ENCODE data around the gene SLC2A3. TPM values are rescaled to one million over a fixed set of nuclear protein-coding genes. Genes with fewer than 3 reads are reported as not detected.

Gene SLC2A3
- total and polyA plus RNA-seq, 9 of the 15 experiments (the other 6 are each of a cell fraction or from before 2014, with no cell fraction given): 67.3 to 491 (median 104) TPM

GRCh38 chr12:7972734-7973456 lies 36.9 kb upstream of the SLC2A3 start:
- Histone ChIP-seq H4K20me1 (replicated peaks; ENCODE audit: control insufficient read depth, insufficient read depth, low read length) (no peaks in the 10 kb centered on the region), H3K4me3 (no peak overlapping the region), H3K4me1 (replicated peaks in 1 of 2; ENCODE audit: control insufficient read depth in 2 of 2, insufficient read depth in 2 of 2, low read length in 2 of 2) (peaks cover 9 to 12% of the 10 kb centered on the region in 2 experiments; a peak in 3 of 5 replicates), H3K9me3 (replicated peaks; ENCODE audit: control insufficient read depth, insufficient read depth, low read depth, low read length) (no peaks in the 10 kb centered on the region), H3K36me3 (ENCODE audit: control insufficient read depth, insufficient read depth, low read length) (no peaks in the 10 kb centered on the region), H3K9me1 (ENCODE audit: control insufficient read depth, insufficient read depth, low read length) (no peaks in the 10 kb centered on the region), H3K4me2 (ENCODE audit: insufficient read depth, low read length) (no peak overlapping the region), H3K27ac (ENCODE audit: extremely low read depth, low read depth, low read length) (no peak overlapping the region), H3K27me3 (ENCODE audit: control insufficient read depth in 2 of 2, insufficient read depth in 2 of 2, low read length in 2 of 2) (no peaks in the 10 kb centered on the region), H3K79me2 (ENCODE audit: control insufficient read depth, insufficient read depth, low read length) (peaks cover 20% of the 10 kb centered on the region), H3K9ac (ENCODE audit: insufficient read depth in 1 of 2, low read depth in 2 of 2, low read length in 2 of 2) (no peak overlapping the region), H2AFZ (ENCODE audit: low read depth, low read length) (no peak overlapping the region)
- TF ChIP-seq FIP1L1 (IDR thresholded peaks at IDR 0.05; ENCODE audit: low read depth, low read length, poor library complexity, severe bottlenecking) (no peak), FOXO4 (CRISPR knock-in tag; IDR thresholded peaks at IDR 0.05) (no peak), ZNF274 (IDR thresholded peaks at IDR 0.05; ENCODE audit: borderline replicate concordance, low read depth, low read length) (no peak), SREBF1 (IDR thresholded peaks at IDR 0.05; ENCODE audit: borderline replicate concordance, low read depth, low read length) (no peak), NR3C1 (CRISPR knock-in tag; IDR thresholded peaks at IDR 0.05) (no peak), ATF2 (CRISPR knock-in tag; IDR thresholded peaks at IDR 0.05) (no peak), GATAD2B (IDR thresholded peaks at IDR 0.05; ENCODE audit: borderline replicate concordance) (no peak), ZNF347 (CRISPR knock-in tag; IDR thresholded peaks at IDR 0.05; ENCODE audit: low read depth) (no peak), ZBTB7A (IDR thresholded peaks at IDR 0.05; ENCODE audit: borderline replicate concordance, control insufficient read depth, low read depth, low read length) (no peak), CXXC5 (CRISPR knock-in tag; IDR thresholded peaks at IDR 0.05) (no peak), NFYB (IDR thresholded peaks at IDR 0.05; ENCODE audit: extremely low read depth, insufficient read length) (no peak), ZNF23 (CRISPR knock-in tag; IDR thresholded peaks at IDR 0.05) (no peak), TCF15 (CRISPR knock-in tag; IDR thresholded peaks at IDR 0.05) (no peak), TFAP4 (CRISPR knock-in tag; IDR thresholded peaks at IDR 0.05; ENCODE audit: borderline replicate concordance) (no peak), RBM17 (IDR thresholded peaks at IDR 0.05; ENCODE audit: borderline replicate concordance, low read depth, low read length) (no peak), HNRNPL (IDR thresholded peaks at IDR 0.05; ENCODE audit: low read depth, low read length) (no peak), ZNF175 (CRISPR knock-in tag; IDR thresholded peaks at IDR 0.05; ENCODE audit: low read depth) (no peak)
- ATAC-seq (no peak), FAIRE-seq (no peak), DNase-seq (ENCODE audit: extremely low read depth in 1 of 4, low spot score in 3 of 4) (no peak)
- ChIA-PET CTCF (ENCODE audit: low intra/inter-chr PET ratio) (interaction anchor here (0.7 kb wide), 1 partner anchor 53 kb away, joined by 4 read pairs; no protein-coding TSS in a partner anchor), POLR2A (interaction anchor here (0.6 to 0.7 kb wide), 2 partner anchors 24 to 87 kb away, joined by 3 read pairs; no protein-coding TSS in a partner anchor)
- WGBS (ENCODE audit: insufficient coverage, low coverage, missing lambda C conversion rate): 80% methylated on average over 13 of the region's 19 CpGs
- in situ Hi-C loops (cut with MboI) (no loop called here), intact Hi-C loops (cut with micrococcal nuclease) (no loop called here)
- no TSS peak for BruUV-seq (replicated peaks)

Data from K562 (cell line).